ENCODE data around the gene IGF2BP2.
"Not testable (repeated sequence)": the region's sequence is repeated elsewhere in the genome, so short reads cannot be mapped to it uniquely, and the experiment has no call there.

The IGF2BP2 gene

DNA sequence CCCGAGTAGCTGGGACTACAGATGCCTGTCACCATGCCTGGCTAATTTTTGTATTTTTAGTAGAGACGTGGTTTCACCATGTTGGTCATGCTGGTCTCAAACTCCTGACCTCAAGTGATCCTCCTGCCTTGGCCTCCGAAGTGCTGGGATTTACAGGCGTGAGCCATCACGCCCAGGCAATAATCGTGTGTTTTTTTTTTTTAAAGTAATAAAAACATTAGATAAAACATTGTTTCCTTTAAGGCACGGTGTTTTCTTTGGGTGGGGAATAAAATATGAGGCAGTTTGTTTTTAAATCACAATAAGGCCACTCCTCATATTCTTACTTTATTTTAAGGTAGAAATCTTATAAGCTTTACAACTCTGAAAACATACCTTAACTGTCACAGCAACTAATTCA is 127.6 kb downstream of the IGF2BP2 start:
- H3K27ac ChIP-seq, H3K4me3 ChIP-seq: not testable (repeated sequence)

- H3K27ac ChIP-seq = no peak overlapping the region
- no peak overlapping the region for H3K4me3 ChIP-seq
Observed at GRCh38 chr3:185696039-185696438, 128.8 kb downstream of the IGF2BP2 start.

DNA sequence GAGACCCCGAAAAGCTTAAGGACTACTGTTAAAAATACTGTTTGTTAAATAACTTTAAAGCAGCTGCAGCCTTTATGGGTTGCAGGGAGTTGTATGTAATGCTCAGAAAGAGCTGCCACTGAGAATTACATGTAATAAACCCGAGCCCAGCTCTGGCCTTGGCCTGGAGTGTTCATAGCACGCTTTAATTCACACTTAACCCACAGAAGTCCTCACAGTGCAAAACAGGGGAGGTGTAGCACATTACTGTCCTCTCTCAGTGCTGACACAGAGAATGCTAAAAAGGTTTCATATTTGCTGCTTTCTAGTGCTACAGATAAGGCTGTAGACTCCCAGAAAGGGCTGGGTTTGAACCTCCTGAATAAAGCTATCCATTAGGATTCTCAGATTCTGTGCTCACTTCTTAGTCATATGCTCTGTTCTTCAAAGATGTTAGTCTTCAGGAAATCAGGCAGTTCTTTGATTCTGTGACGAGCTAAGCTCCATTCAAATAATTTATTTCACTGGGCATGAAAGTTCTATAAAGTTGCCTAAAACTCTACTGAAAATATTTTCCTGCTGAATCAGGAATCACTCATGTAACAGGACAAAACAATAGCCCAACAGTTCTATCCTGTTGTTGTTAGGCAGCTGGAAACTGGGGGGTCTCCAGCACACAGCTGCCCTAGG is 130.7 kb downstream of the IGF2BP2 start:
- H3K4me3 ChIP-seq = no peak overlapping the region
- H3K27ac ChIP-seq = no peak overlapping the region

DNA sequence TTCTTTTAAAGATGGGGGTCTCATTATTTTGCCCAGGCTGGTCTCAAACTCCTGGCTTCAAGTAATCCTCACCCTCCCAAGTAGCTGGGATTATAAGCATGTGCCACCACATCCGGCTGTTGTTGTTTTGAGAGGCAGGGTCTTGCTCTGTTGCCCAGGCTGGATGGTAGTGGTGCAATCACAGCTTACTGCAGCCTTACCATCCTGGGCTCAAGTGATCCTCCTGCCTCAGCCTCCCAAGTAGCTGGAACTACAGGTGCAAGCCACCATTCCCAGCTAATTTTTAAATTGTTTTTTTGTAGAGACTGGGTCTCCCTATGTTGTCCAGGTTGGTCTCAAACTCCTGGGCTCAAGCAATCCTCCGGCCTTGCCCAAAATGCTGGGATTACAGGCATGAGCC is 133.2 kb downstream of the IGF2BP2 start:
- H3K4me3 ChIP-seq = no peak overlapping the region
- H3K27ac ChIP-seq = no peak overlapping the region

- H3K27ac ChIP-seq = no peak overlapping the region
- no peak overlapping the region for H3K4me3 ChIP-seq
Observed at GRCh38 chr3:185687271-185687878, 137.5 kb downstream of the IGF2BP2 start.

DNA sequence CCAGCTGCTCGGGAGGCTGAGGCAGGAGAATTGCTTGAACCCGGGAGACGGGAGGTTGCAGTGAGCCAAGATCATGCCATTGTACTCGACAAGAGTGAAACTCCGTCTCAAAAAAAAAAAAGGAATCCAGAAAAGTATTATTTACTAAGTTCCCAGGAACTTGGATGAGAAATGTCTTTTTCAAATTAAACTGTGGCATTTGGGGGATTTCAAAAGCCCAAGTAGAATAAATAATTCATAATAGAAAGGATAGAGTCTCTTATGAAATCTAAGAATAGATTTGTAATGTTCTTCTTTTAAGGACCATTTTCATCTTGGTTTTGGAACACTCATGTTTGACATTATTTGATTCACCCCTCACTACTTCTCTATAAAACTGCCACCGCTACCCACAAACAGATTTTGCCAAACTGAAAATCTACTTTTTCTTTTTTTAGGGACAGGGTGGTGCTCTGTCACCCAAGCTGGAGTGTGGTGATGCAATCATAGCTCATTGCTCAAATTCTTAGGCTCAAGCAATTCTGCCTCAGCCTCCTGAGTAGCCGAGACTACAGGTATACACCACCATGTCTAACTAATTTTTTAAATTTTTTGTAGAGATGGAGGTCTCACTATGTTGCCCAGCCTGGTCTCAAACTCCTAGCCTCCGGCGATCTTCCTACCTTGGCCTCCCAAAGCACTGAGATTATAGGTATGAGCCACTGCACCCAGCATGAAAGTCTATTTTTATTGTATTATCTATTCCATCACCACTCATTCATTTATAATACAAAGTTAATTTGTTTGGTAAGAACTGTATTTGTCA is 139.4 kb downstream of the IGF2BP2 start:
- Histone ChIP-seq H3K4me3 (no peak overlapping the region), H3K27ac (no peak overlapping the region)

GRCh38 chr3:185680231-185680630 is 144.6 kb downstream of the IGF2BP2 start:
- Histone ChIP-seq H3K27ac (no peak overlapping the region), H3K4me3 (no peak overlapping the region)

DNA sequence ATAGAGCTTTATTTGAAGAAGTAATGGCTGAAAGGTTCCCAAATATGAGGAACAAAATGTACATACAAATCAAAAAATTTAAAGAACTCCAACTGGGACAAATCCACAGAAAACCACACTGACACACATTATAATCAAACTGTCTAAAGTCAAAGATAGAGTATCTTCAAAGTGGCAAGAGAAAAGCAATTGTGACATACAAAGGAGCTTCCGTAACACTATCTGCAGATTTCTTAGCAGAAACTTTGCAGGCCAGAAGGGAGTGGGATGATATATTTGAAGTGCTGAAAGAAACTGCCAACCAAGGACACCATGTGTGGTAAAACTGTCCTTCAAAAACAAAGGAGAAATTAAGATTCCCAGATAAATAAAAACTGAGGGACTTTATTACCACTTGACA is 146.8 kb downstream of the IGF2BP2 start:
- H3K27ac ChIP-seq = no peak overlapping the region
- no peak overlapping the region for H3K4me3 ChIP-seq

DNA sequence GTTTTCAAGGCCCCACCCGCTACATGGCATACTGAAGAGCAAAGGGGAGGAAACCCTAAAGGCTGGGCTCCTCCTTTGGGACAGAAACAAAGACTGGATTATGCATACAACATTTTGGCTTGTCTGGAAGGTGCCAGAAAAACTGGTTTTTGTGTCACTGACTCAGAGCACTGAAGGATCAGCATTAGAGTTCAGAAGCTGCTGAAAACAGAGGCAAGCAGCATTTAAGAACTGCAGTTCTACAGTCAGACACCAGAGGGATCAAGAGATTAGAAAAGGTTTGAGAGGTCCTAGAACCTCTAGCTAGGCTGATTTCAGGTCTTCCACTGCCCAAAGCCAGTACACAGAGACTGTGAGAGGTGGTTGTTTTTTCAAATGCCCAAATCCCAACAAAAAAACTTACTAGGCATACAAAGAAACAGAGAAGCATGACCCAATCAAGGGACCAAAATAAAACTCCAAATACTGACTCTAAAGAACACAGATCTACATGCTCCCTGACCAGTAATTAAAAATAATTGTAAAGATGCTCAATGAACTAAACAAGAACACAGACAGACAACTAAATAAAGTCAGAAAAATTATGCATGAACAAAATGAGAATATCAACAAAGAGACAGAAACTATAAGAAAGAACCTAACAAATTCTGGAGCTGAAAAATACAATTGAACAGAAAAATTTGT is 147.6 kb downstream of the IGF2BP2 start:
- Histone ChIP-seq H3K4me3 (no peak overlapping the region), H3K27ac (no peak overlapping the region)

DNA sequence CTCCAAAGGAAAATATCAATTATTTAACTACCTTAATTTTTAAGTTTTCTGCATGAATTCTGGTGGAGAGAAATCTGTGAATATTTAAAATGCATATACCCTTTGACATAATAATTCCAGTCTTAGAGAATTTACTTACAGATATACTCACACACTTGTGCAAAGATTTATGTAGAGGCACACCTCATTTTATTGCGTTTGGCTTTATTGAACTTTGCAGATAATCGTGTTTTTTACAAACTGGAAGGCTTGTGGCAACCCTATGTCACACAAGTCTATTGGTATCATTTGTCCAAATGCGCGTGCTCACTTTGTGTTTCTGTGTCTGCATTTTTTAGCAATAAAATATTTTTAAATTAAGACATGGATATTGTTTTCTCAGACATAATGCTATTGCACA is 157.3 kb downstream of the IGF2BP2 start:
- Histone ChIP-seq H3K27ac (no peak overlapping the region), H3K4me3 (no peak overlapping the region)

DNA sequence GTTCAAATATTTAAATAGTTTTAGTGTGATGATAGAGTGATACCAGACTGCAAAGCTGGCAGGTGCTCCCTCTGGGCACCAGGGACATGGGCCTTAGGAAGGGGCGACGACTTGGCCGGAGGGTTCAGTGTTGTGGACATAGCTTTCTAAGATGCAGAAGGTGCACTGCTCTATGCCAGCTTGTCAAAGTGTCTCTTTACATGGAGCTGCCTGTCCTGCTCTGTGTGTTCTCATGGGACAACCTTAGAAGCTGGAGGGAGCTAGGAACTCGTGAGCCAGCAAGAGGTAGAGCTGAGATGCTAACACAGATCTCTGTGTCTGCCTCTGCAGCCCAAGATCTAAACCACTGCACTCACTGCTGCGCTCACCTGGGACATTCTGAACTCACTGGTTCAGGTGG is 160.9 kb downstream of the IGF2BP2 start:
- Histone ChIP-seq H3K27ac (no peak overlapping the region), H3K4me3 (no peak overlapping the region)

DNA sequence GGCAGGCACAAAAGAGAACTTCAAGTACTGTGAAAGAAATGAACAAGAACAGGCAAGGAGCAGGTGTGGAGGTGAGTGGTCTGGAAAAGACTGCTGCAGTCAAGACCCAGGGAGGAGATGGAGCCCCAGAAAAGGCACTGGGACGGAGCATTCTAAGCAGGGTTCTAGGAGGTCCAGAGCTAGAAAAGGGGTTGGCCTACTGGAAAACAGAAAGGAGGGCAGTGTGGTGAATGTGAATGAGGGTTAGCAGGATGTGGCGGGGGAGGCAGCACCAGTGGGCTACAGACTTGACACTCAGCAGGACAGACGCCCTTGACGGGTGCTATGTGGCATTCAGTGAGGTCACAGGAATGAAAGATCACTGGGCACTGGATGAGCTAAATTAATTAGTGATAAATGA is 163.1 kb downstream of the IGF2BP2 start:
- no peak overlapping the region for H3K4me3 ChIP-seq
- no peak overlapping the region for H3K27ac ChIP-seq

GRCh38 chr3:185661296-185661695 is 163.5 kb downstream of the IGF2BP2 start:
- H3K27ac ChIP-seq, H3K4me3 ChIP-seq: not testable (repeated sequence)

DNA sequence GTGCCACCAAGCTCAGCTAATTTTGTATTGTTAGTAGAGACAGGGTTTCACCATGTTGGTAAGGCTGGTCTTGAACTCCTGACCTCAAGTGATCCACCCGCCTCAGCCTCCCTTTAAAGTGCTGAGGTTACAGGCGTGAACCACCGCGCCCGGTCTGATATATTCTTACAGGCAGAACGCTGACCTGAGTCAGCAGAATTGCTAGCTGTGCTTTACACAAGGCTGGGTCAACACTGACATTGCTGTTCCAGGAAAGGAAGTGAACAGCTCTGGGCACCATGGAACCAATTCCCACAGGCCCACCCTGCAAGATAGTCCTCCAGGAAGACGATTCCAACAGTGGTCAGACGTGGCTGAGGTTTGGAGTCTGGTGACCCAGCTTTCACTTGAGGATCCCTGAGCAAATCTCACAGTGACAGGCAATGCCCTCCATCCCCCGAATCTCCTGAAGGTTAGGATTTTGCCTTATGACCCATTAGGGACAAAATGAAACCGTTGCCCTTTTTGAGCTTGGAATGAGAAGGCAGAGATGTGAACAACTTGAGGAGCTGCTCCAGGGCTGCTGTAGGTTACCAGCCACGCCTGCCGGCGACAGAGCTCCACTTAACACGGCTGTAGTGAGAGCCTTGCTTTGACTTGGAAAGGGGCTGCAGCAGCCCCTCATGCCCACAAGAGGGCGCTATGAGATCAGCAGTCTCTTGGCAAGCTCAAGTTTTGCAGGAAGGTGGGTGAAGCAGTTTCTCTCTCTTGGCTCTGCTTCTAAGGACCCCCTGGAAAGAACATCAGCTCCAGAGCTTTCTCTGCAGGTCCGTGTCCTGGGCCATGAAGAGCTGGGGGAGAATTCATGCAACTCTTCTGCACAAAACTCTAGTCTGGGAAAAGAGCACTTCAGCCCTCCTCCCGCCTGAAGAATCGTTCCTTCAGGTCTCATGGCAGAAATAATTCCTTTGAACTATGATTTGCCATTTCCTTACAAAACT is 164.6 kb downstream of the IGF2BP2 start:
- Histone ChIP-seq H3K27ac (peak overlapping the region in 1 of 21 experiments; percentile 43), H3K4me3 (no peak overlapping the region)

DNA sequence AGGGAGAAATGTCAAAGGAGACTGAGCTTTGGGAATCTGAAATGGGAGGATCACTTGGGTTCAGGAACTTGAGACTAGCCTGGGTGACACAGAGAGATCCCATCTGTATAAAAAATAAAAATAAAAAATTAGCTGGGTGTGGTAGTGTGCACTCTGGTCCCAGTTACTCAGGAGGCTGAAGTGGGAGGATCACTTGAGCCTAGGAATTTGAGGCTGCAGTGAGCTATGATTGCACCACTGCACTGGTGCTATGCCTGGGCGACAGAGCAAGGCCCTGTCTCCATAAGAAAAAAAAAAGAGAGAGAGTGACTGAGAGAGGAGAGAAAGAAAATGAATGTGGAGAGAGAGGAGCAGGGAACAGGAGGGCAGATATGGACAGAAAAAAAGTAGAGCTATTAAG is 165.9 kb downstream of the IGF2BP2 start:
- Histone ChIP-seq H3K27ac (peak overlapping the region in 5 of 21 experiments; percentile 11 to 63 (median 47)), H3K4me3 (no peak overlapping the region)

GRCh38 chr3:185658504-185658912 is 166.3 kb downstream of the IGF2BP2 start:
- Histone ChIP-seq H3K27ac (peak overlapping the region in 7 of 21 experiments; percentile 11 to 65 (median 57)), H3K4me3 (no peak overlapping the region)

GRCh38 chr3:185657691-185658503 is 166.9 kb downstream of the IGF2BP2 start:
- Histone ChIP-seq H3K27ac (peak overlapping the region in 8 of 21 experiments; percentile 14 to 66 (median 58)), H3K4me3 (no peak overlapping the region)

GRCh38 chr3:185657211-185657610 is 167.6 kb downstream of the IGF2BP2 start:
- Histone ChIP-seq H3K27ac (peak overlapping the region in 9 of 21 experiments; percentile 14 to 66 (median 54)), H3K4me3 (no peak overlapping the region)

Measured in skin epidermis (tissue), 12 donors.